H1 (cell line): ENCODE results near the gene HIBADH.

Experiments used
- CHD2 ChIP-seq: IDR thresholded peaks from 2 replicates; pipeline ENCODE4 v1.6.1; 2012; ENCODE audit warnings: low read length, improper control_type of control experiment
- CTCF ChIP-seq, 3 experiments: IDR thresholded peaks; 1 replicate in 2 of 3; 2 replicates in 1 of 3; pipeline versions ENCODE4 v1.5.1 to v1.6.1; 2011; ENCODE audit warnings: low read length in 3 of 3, mild to moderate bottlenecking in 3 of 3, inconsistent platforms in 2 of 3, low read depth in 1 of 3, moderate library complexity in 1 of 3; ENCODE audit not compliant: insufficient read depth in 1 of 3; ENCODE audit errors: control extremely low read depth in 1 of 3
- JUN ChIP-seq: IDR thresholded peaks from 2 replicates; pipeline ENCODE4 v1.6.1; 2011; ENCODE audit warnings: low read depth, mild to moderate bottlenecking, improper control_type of control experiment, low read length
- JUND ChIP-seq: IDR thresholded peaks from 2 replicates; pipeline ENCODE4 v1.6.1; 2011; ENCODE audit warnings: mild to moderate bottlenecking, improper control_type of control experiment, low read length
- KDM4A ChIP-seq: IDR thresholded peaks from one replicate; pipeline ENCODE4 v1.7.1; 2012; ENCODE audit warnings: low read depth, mild to moderate bottlenecking, moderate library complexity, low read length, inconsistent platforms; ENCODE audit not compliant: severe bottlenecking
- MAX ChIP-seq: IDR thresholded peaks from 2 replicates; pipeline ENCODE4 v1.6.1; 2012; ENCODE audit warnings: inconsistent platforms
- POLR2A ChIP-seq, 2 experiments: IDR thresholded peaks; 1 replicate in 1 of 2; 2 replicates in 1 of 2; pipeline ENCODE4 v1.6.1; 2011; ENCODE audit warnings: low read depth in 2 of 2, low read length in 2 of 2, mild to moderate bottlenecking in 2 of 2; ENCODE audit errors: control extremely low read depth in 1 of 2
- POLR2AphosphoS5 ChIP-seq: IDR thresholded peaks from 2 replicates; pipeline ENCODE4 v1.6.1; 2011; ENCODE audit warnings: low read depth, low read length
- SRF ChIP-seq: IDR thresholded peaks from 2 replicates; pipeline ENCODE4 v1.6.1; 2011; ENCODE audit warnings: mild to moderate bottlenecking, low read depth, low read length, moderate library complexity
- TAF1 ChIP-seq: IDR thresholded peaks from 2 replicates; pipeline ENCODE4 v1.6.1; 2011; ENCODE audit warnings: mild to moderate bottlenecking, low read depth, low read length
- TAF7 ChIP-seq: optimal IDR thresholded peaks from 2 replicates; pipeline ENCODE3; 2011; ENCODE audit warnings: low read depth, mild to moderate bottlenecking, inconsistent platforms, low read length, moderate library complexity, borderline replicate concordance
- USF2 ChIP-seq: IDR thresholded peaks from 2 replicates; pipeline ENCODE4 v1.6.1; 2011; ENCODE audit warnings: low read length, improper control_type of control experiment

GRCh38 chr7:27515933-27516332, 146.8 kb downstream of the HIBADH start:
- TF ChIP-seq CTCF (IDR thresholded peaks at IDR 0.05; ENCODE audit: control extremely low read depth in 1 of 3, insufficient read depth in 1 of 3, low read depth in 1 of 3, low read length in 3 of 3) (no peak), MAX (no peak), JUND (no peak), JUN (no peak), POLR2A (IDR thresholded peaks at IDR 0.05; ENCODE audit: control extremely low read depth in 1 of 2, low read depth in 2 of 2, low read length in 2 of 2) (no peak), CHD2 (no peak), USF2 (no peak), TAF7 (no peak), TAF1 (no peak), SRF (no peak), POLR2AphosphoS5 (no peak), KDM4A (no peak)
